KOPT-K1 (cell line): ENCODE measurements around the gene CTCFL.

Source experiments
- H3K27ac ChIP-seq: fragments of 200-600 bp; sonication (generic); 2 replicates; pipeline ENCODE4 v1.5.1; 2016; ENCODE audit warnings: antibody characterized with exemption, mild to moderate bottlenecking, low read depth, low read length; ENCODE audit not compliant: poor library complexity, severe bottlenecking
- H3K36me3 ChIP-seq: fragments of 200-600 bp; sonication (generic); 2 replicates; pipeline ENCODE4 v1.5.1; 2017; ENCODE audit warnings: antibody characterized with exemption, mild to moderate bottlenecking, low read length, moderate library complexity; ENCODE audit not compliant: insufficient read depth
- H3K9me3 ChIP-seq: fragments of 200-600 bp; sonication (generic); 2 replicates; pipeline ENCODE4 v1.5.1; 2017; ENCODE audit warnings: antibody characterized with exemption, low read length, mild to moderate bottlenecking; ENCODE audit not compliant: insufficient read depth, poor library complexity, severe bottlenecking

Gene CTCFL

GRCh38 chr20:57548177-57549058, 23.5 kb upstream of the CTCFL start:
- no peaks in the 10 kb centered on the region for H3K9me3 ChIP-seq
- no peak overlapping the region for H3K27ac ChIP-seq
- H3K36me3 ChIP-seq, result no peaks in the 10 kb centered on the region

- H3K27ac ChIP-seq, result no peak overlapping the region
- no peaks in the 10 kb centered on the region for H3K36me3 ChIP-seq
- H3K9me3 ChIP-seq, result no peaks in the 10 kb centered on the region
Observed at GRCh38 chr20:57546956-57547649, 22.2 kb upstream of the CTCFL start.

DNA sequence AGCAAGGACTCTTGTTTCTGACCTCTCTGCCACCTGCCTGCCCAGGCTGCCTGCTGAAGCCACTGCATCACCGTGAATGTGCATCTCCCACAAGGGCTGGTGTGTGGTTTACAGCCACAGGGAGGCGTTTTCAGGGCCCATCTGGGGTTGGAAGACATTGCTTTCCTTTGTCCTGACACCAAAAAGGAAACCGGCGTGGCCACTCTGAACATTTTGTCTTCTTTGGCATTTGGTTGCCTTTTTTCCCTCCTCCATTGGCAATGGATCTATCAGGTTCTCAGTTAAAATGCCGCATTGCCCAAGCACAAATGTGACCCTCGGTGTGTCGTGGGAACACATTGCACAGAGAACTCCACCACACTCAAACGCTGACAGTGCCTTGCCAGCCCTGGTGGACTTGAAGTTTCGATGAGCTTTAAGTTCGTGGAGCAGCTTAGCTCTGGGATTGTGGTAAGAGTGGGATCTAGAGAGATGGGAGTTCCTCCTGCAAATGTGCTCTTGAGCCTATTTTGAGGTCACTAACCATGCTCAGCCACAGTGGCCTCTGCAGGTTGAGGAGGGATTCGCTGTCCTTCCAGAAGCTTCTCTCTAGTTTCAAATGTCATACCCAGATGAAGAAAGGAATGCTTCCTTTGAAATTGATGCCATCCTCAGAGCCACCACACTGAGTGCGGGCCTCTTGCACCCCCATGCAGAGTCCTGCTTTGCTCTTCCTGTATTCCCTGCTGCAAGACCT, 21.2 kb upstream of the CTCFL start:
- no peak overlapping the region for H3K27ac ChIP-seq
- H3K36me3 ChIP-seq, result no peaks in the 10 kb centered on the region
- no peaks in the 10 kb centered on the region for H3K9me3 ChIP-seq

GRCh38 chr20:57544838-57545564, 20.1 kb upstream of the CTCFL start:
- Histone ChIP-seq H3K36me3 (no peaks in the 10 kb centered on the region), H3K9me3 (no peaks in the 10 kb centered on the region), H3K27ac (no peak overlapping the region)

- no peaks in the 10 kb centered on the region for H3K36me3 ChIP-seq
- no peak overlapping the region for H3K27ac ChIP-seq
- H3K9me3 ChIP-seq, result no peaks in the 10 kb centered on the region
Observed at GRCh38 chr20:57543754-57544153, 18.8 kb upstream of the CTCFL start.

- Histone ChIP-seq H3K27ac (no peak overlapping the region), H3K9me3 (no peaks in the 10 kb centered on the region), H3K36me3 (no peaks in the 10 kb centered on the region)
Observed at GRCh38 chr20:57540890-57541580, 16.1 kb upstream of the CTCFL start.

DNA sequence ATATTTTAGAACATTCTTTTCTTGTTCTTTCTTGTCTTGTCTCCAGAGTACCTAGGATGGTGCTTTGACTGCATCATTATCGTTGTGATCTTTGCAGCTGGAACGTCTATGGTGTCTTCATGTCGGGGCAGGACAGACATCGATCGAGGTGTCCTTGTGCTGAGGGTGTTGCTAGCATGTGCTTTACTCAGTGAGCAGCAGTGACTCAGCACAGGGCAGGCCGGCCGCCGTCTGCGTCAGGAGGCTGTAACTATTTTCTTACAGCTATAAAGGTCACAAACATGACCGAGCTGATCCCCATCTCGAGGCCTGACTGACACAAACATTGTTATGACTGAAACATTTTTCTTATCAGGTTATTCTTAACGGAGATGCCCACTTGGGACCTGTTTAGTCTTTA, 14.9 kb upstream of the CTCFL start:
- Histone ChIP-seq H3K36me3 (no peaks in the 10 kb centered on the region), H3K9me3 (no peaks in the 10 kb centered on the region), H3K27ac (no peak overlapping the region)

GRCh38 chr20:57537822-57538221, 12.9 kb upstream of the CTCFL start:
- no peaks in the 10 kb centered on the region for H3K36me3 ChIP-seq
- H3K27ac ChIP-seq, result no peak overlapping the region
- no peaks in the 10 kb centered on the region for H3K9me3 ChIP-seq

- no peaks in the 10 kb centered on the region for H3K9me3 ChIP-seq
- no peak overlapping the region for H3K27ac ChIP-seq
- no peaks in the 10 kb centered on the region for H3K36me3 ChIP-seq
Observed at GRCh38 chr20:57536771-57537724, 12.1 kb upstream of the CTCFL start.

DNA sequence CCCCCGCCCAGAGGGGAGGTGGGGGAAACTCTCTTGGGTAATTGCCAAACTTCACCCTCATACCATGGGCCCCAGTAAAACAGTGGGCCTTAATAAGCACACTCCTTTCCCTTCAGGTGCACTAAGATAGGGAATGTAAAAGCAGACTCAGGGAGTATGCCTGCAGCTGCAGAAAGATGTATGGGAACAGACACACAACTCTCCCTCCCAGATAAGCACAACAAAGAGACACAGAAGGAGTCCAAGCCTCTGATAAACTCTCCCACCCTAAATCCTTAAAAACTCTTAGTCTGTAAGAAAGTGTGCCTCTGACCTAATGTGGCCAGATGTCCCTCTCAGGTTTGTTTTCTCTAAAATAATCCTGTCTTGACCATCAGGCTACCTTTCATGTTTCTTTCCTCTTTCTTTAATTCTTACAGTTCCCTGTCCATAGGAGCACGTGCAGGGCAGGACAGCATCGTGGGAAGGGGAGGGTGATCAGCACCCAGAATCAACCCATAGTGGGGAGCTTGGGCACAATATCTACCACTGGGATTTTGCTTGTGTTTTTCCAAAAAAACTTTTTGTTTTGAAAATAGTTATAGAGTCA, 11.3 kb upstream of the CTCFL start:
- Histone ChIP-seq H3K27ac (no peak overlapping the region), H3K9me3 (no peaks in the 10 kb centered on the region), H3K36me3 (no peaks in the 10 kb centered on the region)

GRCh38 chr20:57535297-57535696, 10.4 kb upstream of the CTCFL start:
- Histone ChIP-seq H3K9me3 (no peaks in the 10 kb centered on the region), H3K27ac (no peak overlapping the region), H3K36me3 (no peaks in the 10 kb centered on the region)

- Histone ChIP-seq H3K9me3 (no peaks in the 10 kb centered on the region), H3K27ac (no peak overlapping the region), H3K36me3 (no peaks in the 10 kb centered on the region)
Observed at GRCh38 chr20:57532104-57532503, 7.2 kb upstream of the CTCFL start.

GRCh38 chr20:57530327-57530981, 5.5 kb upstream of the CTCFL start:
- Histone ChIP-seq H3K27ac (no peak overlapping the region), H3K9me3 (no peaks in the 10 kb centered on the region), H3K36me3 (no peaks in the 10 kb centered on the region)
